Fibroblast of the aortic adventitia (primary cell): ENCODE results near the gene ANGEL1. TPM values are rescaled to one million over a fixed set of nuclear protein-coding genes. Genes with fewer than 3 reads are reported as not detected.

ENCODE experiments used
- DNase-seq: peaks from one replicate; pipeline ENCODE4 v3.0.0-alpha.2; 2010; ENCODE audit warnings: low read depth
- H3K4me3 ChIP-seq: 2 replicates; pipeline ENCODE4 v1.5.1; 2011; ENCODE audit warnings: low read depth, mild to moderate bottlenecking, control low read depth, low read length, moderate library complexity
- CTCF ChIP-seq: IDR thresholded peaks from 2 replicates; pipeline ENCODE4 v1.5.1; 2011; ENCODE audit warnings: mild to moderate bottlenecking, low read length, control low read depth, inconsistent platforms; ENCODE audit not compliant: insufficient read depth
- total RNA-seq: library from RNA; depleted of rRNA; stranded (reverse); fragments of >200 nt; gene quantifications from 2 replicates; pipeline ENCODE4 v1.2.3, GENCODE V29; 2012; ENCODE audit warnings: low replicate concordance

Gene ANGEL1
- total RNA-seq, 1 donor = 5.8 TPM

- TF ChIP-seq CTCF = no peak
- no peak for DNase-seq
Observed at GRCh38 chr14:76742966-76743365, 69.7 kb downstream of the ANGEL1 start.

GRCh38 chr14:76742185-76742584, 70.5 kb downstream of the ANGEL1 start:
- no peak for TF ChIP-seq CTCF
- DNase-seq = no peak
- no peak overlapping the region for H3K4me3 ChIP-seq

More at GRCh38 chr14:76742966-76743365, 69.7 kb downstream of the ANGEL1 start:
- no peak overlapping the region for H3K4me3 ChIP-seq

- no peak for DNase-seq
- TF ChIP-seq CTCF = no peak
- no peak overlapping the region for H3K4me3 ChIP-seq
Observed at GRCh38 chr14:76741074-76741473, 71.6 kb downstream of the ANGEL1 start.

Other genes with a start within 250 kb of the ANGEL1 start
- gene VASH1, start 51.4 kb downstream of the ANGEL1 start, total RNA-seq = 4.4 and 12.7 TPM in 2 replicates
- not detected in 2 replicates for gene LRRC74A, start 13.5 kb upstream of the ANGEL1 start, total RNA-seq
- 21.6 and 25.8 TPM in 2 replicates for gene IRF2BPL, start 215.8 kb upstream of the ANGEL1 start, total RNA-seq